GM12864 (cell line): ENCODE data around the gene POU2AF2.

ENCODE experiments used
- DNase-seq: peaks from one replicate; pipeline ENCODE4 v3.0.0-alpha.2; 2011; ENCODE audit warnings: low read depth
- H3K4me3 ChIP-seq: 2 replicates; pipeline ENCODE4 v1.5.1; 2011; ENCODE audit warnings: mild to moderate bottlenecking, low read depth, low read length, control low read depth
- TF ChIP-seq, protein P1 (sequence below): IDR thresholded peaks from 2 replicates; pipeline ENCODE4 v1.5.1; 2011; ENCODE audit warnings: low read depth, mild to moderate bottlenecking, moderate library complexity, low read length, control low read depth, inconsistent platforms; ENCODE audit errors: missing control alignments

The POU2AF2 gene

DNA sequence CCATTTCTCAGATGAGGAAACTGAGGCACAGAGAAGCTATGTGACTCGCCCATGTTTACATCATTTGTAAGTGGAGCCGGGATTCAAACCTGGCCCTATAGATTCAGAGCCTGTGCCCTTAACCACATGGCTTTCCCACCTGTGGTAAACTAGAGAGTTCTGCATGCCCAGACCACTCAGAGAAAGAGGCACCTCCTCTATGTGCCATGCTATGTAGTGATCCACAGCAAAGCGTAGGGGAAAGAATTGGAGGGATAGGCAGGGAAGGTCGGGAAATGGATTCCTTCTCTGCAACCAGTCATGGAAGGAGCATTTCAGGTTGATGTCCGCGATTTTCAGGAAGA, 15.4 kb upstream of the POU2AF2 start:
- no peak overlapping the region; the same call in 1 of the 2 replicates for H3K4me3 ChIP-seq
- TF ChIP-seq, protein P1, sequence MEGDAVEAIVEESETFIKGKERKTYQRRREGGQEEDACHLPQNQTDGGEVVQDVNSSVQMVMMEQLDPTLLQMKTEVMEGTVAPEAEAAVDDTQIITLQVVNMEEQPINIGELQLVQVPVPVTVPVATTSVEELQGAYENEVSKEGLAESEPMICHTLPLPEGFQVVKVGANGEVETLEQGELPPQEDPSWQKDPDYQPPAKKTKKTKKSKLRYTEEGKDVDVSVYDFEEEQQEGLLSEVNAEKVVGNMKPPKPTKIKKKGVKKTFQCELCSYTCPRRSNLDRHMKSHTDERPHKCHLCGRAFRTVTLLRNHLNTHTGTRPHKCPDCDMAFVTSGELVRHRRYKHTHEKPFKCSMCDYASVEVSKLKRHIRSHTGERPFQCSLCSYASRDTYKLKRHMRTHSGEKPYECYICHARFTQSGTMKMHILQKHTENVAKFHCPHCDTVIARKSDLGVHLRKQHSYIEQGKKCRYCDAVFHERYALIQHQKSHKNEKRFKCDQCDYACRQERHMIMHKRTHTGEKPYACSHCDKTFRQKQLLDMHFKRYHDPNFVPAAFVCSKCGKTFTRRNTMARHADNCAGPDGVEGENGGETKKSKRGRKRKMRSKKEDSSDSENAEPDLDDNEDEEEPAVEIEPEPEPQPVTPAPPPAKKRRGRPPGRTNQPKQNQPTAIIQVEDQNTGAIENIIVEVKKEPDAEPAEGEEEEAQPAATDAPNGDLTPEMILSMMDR = no peak
- no peak for DNase-seq

DNA sequence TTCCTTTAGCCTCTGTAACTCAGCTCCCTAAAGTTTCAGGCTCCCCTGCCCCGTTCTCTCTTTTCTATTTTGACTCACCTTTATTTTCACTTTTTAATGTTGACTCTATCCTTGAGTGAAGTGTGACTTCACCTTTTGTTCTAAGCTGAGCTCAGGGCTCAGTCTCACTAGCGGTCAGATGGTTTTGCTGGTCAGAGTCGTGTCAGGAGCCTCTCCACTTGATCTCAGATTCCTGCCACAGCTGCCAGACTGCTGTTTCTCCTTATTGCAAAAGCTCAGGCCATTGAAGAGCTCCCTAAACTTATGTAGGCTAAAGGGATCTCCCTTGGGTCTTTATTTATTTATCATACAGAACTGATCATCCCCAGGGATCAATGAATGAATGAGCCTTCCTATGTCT, 13.7 kb upstream of the POU2AF2 start:
- H3K4me3 ChIP-seq = no peak overlapping the region
- DNase-seq = no peak
- TF ChIP-seq, protein P1 = no peak

DNA sequence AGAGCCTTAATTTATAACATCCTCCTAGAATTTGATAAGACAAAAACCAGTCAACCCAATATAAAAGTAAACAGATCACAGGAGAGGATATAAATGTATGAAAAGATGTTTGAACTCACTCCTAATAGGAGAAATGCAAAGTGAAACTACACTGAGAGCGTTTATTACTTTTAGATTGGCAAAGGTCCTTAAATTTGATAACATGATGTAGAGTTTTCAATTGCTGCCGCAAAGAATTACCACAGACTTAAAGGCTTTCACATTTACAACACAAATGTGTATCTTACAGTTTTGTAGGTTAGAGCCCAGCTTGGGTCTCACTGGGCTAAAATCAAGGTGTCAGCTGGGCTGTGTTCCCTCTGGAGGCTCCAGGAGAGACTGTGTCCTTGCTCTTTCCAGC, 9.1 kb upstream of the POU2AF2 start:
- no peak for DNase-seq
- H3K4me3 ChIP-seq = no peak overlapping the region
- TF ChIP-seq, protein P1 = no peak

DNA sequence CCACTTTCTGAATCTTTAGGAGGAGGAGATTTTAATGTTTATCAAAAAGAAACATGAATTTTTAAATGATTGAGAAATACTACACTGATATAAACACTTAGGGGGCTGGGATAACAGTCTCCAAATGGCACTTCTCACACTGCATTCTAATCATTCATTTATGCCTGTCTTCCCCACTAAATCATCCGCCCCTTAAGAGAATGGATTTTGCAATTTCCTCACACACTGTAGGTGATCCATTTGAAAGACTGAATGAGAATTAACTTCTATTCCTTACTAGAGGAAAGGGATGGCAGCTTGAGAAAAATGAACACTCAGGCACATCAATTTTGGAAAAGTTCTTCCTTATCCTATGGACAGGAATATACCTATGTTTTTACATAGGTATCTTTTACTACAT, 7.6 kb upstream of the POU2AF2 start:
- TF ChIP-seq, protein P1 = no peak
- no peak for DNase-seq
- H3K4me3 ChIP-seq = no peak overlapping the region

DNA sequence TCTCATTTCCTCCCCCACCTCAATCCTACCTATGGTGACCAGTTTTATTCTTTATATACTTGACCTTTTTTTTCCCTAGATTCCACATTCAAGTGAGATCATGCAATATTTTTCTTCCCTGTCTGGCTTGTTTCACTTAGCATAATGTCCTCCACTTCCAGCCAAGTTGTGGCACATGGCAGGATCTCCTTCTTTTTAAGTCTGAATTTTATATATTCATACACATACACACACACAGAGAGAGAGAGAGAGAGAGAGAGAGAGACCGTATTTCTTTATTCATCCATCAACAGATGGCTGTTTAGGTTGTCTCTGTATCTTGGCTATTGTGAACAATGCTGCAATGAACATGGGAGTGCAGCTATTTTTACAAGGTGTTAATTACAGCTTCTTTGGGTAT, 1.4 kb downstream of the POU2AF2 start:
- no peak overlapping the region for H3K4me3 ChIP-seq
- TF ChIP-seq, protein P1 = no peak
- DNase-seq = no peak

DNA sequence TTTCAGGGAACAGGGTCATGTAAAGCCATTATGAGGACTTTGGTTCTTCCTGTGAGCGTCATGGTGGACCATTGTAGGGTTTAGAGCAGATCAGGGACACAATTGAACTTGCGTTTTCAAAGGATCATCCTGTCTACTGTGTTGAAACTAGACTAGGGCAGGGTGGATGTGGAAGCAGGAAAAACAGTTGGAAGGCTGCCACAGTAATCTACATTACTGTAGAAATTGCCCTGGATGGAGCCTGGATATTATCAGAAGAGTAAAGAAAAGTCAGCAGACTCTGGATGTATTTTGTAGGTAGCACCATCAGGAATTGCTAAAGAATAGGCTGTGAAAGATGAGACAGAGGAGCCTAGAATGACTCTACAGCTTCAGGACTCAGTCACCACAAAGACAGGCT, 5.4 kb downstream of the POU2AF2 start:
- H3K4me3 ChIP-seq = no peak overlapping the region
- TF ChIP-seq, protein P1 = no peak
- DNase-seq = no peak

DNA sequence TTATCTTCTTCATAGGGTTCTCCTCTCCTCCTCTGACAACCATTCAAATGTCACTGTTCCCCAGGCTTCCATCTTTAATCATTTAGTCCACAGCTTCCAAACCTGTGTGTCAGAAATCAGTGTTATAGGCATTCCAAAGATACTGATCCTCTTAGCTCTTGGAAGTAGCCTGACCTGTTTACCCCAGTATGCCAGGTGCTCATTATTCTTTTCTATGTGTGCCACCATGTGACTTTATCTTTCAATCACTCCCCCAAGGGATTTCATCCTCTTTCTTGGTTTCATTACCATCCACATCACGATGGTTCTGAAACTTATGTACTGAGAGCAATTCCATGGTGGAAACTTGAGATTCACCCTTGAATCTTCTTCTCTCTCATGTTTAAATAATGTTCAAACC, 7.6 kb downstream of the POU2AF2 start:
- TF ChIP-seq, protein P1 = no peak
- DNase-seq = no peak
- H3K4me3 ChIP-seq = no peak overlapping the region
